HG02623 (cell line): ENCODE data around the gene PPP1CC.
A peak's percentile ranks its signal among the peaks of the same experiment; 100 is the strongest.
"Not testable (repeated sequence)": the region's sequence is repeated elsewhere in the genome, so short reads cannot be mapped to it uniquely, and the experiment has no call there.

Experiments
- ATAC-seq: cut with Tn5 transposase; IDR thresholded peaks from one replicate; pipeline ENCODE4 v1.9.1; 2021; ENCODE audit warnings: moderate library complexity; ENCODE audit not compliant: unreplicated experiment

The PPP1CC gene

DNA sequence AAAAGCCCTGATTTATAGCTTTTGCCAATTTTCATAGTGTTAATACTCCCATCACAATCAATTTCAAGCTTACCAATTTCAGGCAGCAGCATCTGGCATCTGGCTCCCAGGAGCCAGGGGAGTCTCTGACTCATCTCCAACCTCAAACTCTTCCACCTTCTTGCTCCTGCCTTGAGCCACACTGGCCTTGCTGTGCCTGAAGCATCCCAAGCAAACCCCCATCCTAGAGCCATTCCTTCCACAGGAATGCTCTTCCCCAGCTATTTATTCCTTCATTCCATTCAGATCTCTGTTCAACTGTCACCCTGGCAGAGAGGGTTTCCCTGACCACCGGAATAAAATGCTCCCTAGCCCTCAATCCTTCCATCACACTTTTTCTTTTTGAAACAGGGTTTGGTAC lies 13.9 kb upstream of the PPP1CC start:
- no peak for ATAC-seq

DNA sequence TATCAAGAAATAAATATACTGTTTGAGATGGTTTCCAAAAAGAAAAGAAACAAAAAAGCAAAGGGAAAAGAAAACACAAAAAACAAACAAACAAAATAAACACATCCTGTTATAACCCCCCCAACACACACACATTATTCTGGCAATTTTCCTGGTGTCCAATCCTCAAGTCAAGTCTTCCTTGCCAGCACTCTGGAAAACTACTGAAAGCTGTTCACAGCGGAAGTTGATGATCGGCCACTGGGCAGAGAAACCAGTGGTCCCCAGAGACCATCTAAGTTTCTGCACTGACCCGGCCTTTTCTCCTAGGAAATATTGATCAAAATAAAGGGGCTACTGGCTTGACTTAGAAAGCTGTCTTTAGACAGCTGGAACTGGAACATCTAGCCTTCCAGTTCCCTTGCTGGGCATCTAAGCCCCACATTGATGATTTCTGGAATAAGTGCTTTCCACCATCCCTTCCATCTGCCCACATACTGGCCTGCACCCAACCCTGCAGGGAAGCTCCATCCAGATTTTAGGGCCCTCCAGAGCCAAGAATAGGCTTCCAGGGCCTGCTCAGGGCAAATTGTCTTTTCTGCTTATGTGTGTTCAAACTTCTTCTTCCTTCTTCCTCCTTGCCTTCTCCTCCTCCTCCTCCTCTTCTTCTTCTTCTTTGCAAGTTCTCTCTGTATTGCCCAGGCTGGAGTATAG lies 11.6 kb upstream of the PPP1CC start:
- no peak for ATAC-seq

DNA sequence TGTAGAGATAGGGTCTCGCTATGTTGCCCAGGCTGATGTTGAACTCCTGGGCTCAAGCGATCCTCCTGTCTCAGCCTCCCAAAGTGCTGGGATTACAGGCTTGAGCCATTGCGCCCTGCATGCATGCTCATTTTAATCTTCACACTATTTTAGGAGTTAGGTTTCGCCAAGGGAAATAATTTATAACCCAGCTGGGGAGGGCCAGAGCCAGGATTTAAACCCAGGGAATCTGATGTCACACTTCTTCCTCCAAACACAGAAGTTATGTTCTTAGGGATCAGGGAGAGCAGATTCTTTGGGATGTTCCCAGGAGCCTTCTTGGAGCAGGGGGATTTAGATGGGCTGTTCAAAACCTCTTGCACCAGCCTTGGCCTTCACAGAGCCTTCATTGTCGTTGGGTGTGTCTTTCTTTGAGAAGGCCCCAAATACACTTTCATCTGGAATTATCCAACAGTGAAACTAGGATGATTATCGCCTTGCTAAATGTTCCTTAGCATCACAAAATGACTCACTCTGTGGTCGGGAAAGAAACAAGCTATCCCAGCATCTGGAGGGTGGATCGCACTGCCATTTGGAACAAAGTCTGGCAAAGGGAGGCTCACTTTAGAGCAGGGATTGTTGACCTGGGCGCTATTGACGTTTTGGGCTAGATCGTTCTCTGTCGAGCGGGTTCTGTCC lies 8.2 kb upstream of the PPP1CC start:
- ATAC-seq = no peak

DNA sequence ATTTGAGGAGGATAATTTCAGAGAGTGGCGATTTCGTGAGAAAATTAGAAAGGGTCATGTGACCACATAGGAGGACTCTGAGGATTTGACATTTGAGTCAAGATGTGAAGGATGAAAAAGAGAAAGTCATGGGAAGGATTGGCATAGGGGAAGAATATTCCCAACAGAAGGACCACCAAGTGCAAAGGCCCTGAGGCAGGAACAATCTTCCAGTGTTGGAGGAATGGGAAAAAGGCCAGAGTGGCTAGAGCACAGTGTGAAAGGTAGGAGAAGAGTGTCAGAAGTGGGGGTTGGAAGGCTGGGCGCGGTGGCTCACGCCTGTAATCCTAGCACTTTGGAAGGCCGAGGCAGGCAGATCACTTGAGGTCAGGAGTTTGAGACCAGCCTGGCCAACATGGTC lies 3.9 kb upstream of the PPP1CC start:
- ATAC-seq = no peak

DNA sequence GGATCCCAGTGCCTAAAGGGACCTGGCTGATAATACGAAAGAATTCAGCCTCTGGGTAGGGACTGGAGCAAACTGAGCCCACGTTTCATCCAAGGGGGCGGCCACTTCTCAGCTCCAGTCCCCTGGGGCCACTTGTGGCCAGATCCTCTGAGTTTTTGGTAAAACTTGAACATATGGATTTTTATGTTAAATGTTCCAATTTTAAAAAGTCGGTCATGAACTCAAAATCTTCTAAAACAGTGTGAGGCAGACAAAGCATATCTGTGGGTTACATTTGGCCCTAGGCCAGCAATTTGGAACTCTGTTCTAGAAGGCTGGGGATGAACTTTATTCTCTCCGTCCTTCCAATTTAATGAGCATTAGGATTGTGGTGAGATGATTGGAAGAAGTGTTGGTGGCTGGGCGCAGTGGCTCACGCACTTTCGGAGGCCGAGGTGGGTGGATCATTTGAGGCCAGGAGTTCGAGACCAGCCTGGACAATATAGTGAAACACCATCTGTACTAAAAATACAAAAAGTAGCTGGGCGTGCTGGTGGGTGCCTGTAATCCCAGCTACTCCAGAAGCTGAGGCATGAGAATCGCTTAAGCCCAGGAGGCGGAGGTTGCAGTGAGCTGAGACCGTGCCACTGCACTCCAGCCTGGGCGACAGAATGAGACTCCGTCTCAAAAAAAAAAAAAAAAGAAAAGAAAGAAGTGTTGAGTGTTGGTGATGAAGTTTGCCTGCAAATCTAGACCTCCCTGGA lies 3.0 kb upstream of the PPP1CC start:
- no peak for ATAC-seq

DNA sequence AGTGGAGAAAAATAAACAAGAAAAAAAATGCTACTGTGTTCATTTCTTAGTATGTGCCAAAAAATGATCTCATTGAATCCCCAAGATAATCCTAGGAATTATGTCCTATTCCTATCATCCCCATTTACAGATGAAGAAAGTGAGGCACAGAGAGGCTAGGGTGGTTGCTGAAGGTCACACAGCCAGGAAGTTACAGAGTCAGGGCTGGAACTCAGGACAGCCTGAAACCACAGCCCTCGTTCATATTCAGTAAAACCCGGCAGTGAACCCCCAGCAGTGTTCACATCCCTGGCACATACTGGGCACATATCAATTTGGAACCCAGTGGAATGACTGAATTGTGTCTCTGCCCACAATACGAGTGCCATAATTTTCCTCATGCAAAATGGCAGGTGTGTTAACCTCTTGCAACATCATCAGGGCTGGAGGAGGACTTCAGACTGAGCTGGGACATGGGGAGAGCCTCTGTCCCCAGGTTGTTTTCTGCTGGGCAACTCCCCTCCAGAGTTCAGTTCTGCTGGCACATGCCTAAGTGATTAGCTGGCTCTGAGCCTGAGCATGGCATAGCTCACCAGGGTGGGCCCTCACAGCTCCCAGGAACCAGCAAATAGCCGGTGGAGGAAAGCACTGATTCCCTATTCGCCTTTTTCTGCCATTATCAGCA lies 2.0 kb upstream of the PPP1CC start:
- no peak for ATAC-seq

DNA sequence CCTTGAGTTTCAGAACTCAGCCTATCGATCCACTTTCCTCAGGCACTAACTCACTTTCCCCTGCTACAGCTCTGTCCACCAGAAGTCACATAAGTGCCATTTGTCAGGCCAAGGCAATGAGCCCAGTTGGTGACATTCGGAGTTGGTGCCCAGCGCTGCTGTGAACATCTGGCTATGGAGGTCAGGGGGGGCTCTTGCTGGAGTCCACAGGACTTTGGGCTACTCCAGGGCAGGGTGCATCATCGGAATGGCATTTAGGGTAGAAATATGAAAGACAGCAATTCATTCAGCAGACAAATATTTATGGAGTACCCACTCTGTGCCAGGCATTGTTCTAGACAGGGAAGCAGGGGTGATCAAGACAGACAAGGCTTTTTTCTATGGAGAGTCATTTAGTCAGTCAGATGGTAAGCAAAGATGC lies 1.5 kb upstream of the PPP1CC start:
- no peak for ATAC-seq

DNA sequence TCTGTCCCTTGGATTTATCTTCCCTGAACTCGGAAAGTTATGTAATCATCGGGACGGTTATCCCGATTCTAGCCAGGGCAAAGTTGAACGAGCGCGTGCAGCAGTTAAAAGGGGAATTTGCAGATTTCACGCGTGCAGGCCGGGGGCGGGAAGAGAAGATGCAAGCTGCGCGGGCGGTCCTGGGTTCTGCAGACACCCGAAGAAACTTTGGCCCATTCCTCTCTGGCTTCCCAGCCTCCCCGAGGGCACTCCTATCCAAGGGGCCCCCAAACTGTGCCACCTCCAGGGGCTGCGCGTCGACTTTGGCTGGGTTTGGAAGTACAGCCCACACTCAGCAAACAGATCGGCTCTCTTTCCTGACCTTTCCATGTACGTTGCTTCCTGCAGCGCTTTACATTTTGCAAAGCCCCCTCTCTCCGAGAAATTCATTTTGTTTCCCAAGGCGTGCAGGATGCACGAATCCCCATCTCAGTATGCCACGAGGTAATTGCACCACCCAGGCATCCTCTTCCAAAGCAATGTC lies 941 bp upstream of the PPP1CC start:
- no peak for ATAC-seq

DNA sequence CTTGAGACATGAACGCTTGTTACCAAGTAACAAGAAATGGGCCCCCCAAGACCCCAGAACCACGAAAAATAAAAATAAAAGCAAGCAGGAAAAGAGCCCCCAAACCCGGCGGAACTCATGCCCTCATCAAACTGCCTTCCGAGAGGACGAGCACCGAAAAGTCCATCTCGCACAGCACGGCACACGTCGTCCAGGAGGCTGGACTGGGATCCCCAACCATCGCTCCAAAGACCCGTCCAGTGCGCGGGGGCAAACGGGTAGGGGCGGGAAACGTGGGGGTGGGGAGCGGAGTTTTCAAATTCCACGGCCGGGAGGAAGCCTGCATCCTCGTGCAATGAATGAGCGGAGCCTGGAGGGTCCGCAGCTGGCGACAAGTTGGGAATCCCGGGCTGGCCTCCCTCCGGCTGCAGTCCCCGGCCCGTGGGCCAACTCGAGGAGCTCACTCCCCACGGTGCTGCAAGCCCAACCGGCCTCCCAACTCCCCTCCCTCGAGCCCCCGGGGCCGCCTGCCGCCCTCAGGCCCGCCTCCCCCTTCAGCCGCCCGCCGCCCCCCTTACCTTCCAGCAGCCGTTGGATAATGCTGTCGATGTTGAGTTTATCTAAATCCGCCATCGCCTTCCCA lies 484 bp downstream of the PPP1CC start:
- peak; percentile 3 for ATAC-seq

DNA sequence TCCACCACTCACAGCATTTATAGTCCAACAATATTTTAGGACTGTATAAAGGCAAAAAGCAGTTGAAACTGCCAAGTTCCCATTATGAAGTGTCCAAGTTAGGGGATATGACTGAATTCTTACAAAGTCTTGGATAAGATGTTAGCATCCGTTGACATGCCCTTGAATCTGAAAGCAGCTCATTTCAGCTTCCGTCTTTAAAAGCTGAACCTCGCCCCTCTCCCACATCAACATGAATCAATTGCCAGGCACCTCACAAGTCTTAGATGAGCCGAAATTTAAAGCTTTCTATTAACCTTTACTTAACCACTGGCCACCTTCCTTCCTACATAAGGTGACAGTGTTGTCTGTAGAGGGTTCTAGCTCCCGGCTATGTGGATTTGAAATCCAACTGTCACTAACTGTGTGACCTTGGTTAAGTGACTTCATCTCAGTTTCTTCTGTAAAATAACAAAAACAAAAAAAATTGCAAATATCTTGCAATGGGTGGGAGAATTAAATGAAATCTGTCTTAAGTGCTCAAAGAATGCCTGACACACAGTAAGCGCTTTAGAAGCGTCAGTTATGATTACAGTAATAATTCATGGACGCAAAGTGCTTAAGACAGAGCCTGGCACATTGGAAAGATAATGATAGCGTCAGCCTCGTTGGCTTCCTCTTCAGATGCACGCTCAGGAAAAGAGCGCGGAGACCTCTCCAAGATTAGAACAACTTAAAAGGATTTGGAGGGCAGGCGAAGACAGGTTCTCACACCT lies 1.2 kb downstream of the PPP1CC start:
- ATAC-seq = no peak

DNA sequence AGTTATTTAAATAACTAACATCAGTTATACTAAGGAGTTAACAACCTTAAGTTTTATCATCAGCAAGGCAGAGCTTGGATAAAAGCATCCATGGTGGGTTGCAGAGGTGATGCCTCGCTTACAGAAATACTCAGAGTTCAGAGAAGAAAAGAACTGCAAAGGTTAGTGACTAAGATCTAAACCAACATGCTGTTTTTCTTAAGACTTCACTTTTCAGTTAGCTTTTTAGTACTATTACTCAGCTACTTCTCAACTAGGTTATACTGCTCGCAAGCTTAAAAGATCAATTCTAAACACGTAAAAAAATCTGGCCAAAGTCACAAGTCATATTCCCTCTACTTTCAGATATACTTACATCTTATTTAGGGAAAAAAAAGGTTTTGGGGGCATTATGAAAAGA lies 2.8 kb downstream of the PPP1CC start:
- ATAC-seq = no peak

DNA sequence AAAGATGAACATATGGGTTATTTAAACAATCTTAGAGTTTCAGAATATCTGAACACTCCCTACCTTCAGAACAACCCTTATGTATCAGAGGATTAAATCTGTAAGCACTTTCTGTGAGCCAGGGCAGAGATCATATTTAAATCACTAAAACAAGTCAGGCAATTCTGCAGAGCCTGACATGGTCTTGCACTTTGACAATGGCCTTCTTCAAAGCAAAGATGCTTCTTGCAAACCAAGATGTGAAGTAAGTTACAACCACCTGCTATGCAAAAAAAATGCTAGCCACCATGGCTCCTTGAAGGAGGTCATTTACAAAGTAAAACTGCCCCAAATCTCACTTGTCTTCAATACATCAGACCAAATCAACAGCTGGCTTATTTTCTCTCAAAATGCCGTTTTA lies 3.2 kb downstream of the PPP1CC start:
- ATAC-seq = no peak

DNA sequence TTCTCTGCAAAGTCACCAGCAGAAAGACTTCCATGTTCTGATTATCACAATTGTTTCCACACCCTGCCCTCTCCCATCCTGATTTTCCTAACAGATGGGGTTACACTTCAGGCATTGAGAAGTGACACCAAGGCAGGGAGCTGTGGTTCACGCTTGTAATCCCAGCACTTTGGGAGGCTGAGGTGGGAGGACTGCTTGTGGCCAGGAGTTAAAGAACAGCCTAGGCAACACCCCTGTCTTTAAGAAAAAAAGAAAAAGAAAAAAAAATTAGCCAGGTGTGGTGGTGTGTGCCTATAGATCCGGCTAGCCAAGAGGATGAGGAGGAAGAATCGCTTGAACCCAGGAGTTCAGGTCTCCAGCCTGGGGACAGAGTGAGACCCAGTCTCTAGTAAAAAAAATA lies 5.2 kb downstream of the PPP1CC start:
- ATAC-seq = no peak

DNA sequence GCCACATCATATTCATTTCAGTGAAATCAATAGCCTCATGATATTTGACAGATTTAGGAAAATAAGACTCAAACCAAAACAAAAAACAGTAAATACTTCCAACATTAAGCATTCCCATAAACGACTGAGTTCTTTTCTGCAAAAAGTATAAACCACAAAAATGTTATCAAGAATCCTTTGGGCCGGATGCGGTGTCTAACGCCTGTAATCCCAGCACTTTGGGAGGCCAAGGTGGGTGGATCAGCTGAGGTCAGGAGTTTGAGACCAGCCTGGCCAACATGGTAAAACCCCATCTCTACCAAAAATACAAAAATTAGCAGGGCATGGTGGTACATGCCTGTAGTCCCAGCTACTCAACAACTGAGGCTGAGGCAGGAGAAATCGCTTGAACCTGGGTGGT lies 5.7 kb downstream of the PPP1CC start:
- not testable (repeated sequence) for ATAC-seq

DNA sequence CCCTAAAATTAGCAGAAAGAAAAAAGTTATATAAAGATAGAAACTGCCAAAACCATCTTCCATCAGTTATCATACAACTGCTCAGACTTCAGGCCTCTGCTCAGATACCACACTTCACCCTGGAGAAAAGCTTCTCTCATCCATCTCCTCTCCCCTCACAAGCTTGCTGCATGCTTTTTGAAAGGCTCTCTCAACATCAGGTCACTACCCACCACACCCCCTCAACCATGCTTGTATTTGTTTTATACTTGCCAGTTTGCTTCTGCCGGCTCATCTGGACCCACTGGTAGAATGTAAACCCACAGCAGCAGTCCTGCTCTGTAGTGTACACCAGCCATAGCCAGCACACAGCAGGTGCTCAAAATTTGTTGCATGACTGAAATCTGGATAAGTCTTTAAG lies 8.8 kb downstream of the PPP1CC start:
- ATAC-seq = no peak

DNA sequence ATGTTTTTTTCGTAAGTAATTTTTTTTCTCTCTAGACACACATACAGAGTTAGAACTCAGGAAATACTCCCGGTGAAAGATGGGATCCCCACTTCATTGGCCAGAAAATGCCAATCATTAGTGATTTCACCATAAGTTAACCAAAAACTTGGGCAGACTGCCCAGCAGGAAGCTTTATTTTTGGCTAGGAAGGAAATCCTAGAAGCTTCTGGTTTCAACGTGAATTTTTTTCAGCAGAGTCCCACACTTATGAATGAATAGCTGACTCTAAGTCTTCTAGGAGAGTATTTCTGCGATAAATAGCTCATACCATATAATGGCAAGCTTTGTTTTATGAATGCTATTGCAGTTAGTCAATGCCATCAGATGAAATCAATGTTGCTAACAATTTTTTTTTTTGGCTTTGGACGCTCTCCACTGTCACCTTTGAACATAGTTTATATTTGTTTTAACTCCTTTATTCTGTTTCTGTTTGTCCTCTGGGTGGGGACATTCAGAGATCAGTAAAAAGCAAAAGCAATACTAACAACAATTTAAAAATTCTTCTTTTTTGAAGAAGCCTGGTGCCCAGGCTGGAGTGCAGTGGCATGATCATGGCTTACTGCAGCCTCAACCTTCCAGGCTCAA lies 9.5 kb downstream of the PPP1CC start:
- ATAC-seq = no peak

DNA sequence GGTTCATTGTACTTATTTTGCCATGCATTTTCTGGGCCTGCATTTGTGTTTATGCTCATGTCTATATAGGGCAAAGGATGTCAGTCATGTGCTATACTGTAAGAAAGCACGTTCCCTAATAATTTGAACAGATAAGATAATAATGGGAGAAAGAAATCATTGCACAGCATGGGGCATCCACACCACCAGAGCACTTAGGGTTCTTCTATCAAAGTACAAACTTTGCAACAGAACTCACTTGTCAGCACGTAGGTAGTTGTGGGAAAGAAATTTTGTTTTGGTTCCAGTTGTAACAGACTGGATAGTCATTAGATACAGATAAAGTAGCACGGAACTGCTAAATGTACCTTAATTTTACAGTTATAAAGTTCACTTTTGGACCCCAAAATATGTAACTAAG lies 10.1 kb downstream of the PPP1CC start:
- no peak for ATAC-seq

DNA sequence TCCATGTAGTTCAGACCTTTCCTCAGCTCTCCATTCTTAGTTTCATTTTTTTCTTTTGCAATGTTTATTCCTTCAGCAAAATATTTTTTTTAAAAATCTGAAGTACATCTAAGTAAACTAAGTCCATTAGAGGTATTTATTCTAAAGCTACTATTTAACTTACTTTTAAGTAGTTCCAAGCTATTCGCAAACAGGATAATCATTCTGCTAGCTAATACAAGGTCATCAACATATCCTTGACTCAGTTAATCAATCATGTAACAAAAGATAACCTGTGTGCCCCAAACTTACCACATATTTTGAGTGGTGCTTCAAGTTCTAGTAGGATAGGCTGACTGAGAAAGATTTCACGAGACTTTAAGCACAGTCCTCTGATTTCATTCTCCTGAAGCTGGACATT lies 11.2 kb downstream of the PPP1CC start:
- no peak for ATAC-seq

DNA sequence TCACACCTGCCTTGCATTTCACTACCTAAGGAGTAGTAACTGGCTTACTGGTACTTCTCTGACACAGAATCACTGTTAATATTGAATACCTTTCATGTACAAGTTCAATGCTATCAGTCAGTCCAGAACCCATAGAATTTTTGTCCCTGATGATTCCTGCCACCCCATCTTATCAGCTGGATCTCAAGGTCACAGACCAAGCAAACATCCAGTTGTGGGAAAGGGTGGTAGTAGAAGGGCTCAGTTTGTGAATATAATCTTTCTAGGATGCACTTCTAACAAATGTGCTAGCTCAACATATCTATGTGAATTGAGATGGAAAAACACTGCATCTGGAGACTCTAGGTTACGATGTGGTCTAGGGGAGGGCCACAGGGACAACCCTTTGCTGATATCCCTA lies 14.1 kb downstream of the PPP1CC start:
- no peak for ATAC-seq
